Measurements from ENCODE around the gene UQCC5.

GRCh38 chr3:52511509-52511908 is 24.9 kb upstream of the UQCC5 start:
- TF ChIP-seq CTCF (IDR thresholded peaks at IDR 0.05) = no peak
- TF ChIP-seq POLR2A (IDR thresholded peaks at IDR 0.05) = no peak

All from body of pancreas (tissue), 4 donors.